ENCODE measurements around the gene P3H2.

- TF ChIP-seq ZNF121 (tag by site-specific recombination; IDR thresholded peaks at IDR 0.05), result no peak
- no peak for TF ChIP-seq CTCF (tag by site-specific recombination; IDR thresholded peaks at IDR 0.05)
- no peak for TF ChIP-seq ZNF19 (tag by site-specific recombination; IDR thresholded peaks at IDR 0.05; ENCODE audit: low read depth)
- no peak for TF ChIP-seq ZNF114 (tag by site-specific recombination; IDR thresholded peaks at IDR 0.05)
- TF ChIP-seq GFI1B (tag by site-specific recombination; IDR thresholded peaks at IDR 0.05), result no peak
- no peak for TF ChIP-seq YY1 (tag by site-specific recombination; IDR thresholded peaks at IDR 0.05)
- no peak for TF ChIP-seq ZFP37 (tag by site-specific recombination; IDR thresholded peaks at IDR 0.05)
- no peak for TF ChIP-seq ZNF677 (tag by site-specific recombination; IDR thresholded peaks at IDR 0.05)
- no peak for TF ChIP-seq ZNF146 (tag by site-specific recombination; IDR thresholded peaks at IDR 0.05)
Observed at GRCh38 chr3:190097617-190098016, 23.1 kb downstream of the P3H2 start.
